Cardiac muscle cell (in vitro differentiated cells and primary cell): ENCODE results near the gene FITM1. TPM values are rescaled to one million over a fixed set of nuclear protein-coding genes. Genes with fewer than 3 reads are reported as not detected.

Experiments used
- DNase-seq, 2 donors: peaks; one replicate each; pipeline versions ENCODE4 v3.0.0 to v3.0.0-alpha.2; 2010 to 2017; ENCODE audit warnings: low read depth in 1 of 2, low spot score in 1 of 2
- H3K27ac ChIP-seq: fragments of 200-600 bp; sonication (generic); 2 replicates; pipeline ENCODE4 v1.5.1; 2016
- H3K27me3 ChIP-seq: fragments of 200-600 bp; sonication (generic); 2 replicates; pipeline ENCODE4 v1.6.0; 2016; ENCODE audit warnings: control low read depth
- H3K36me3 ChIP-seq: fragments of 200-600 bp; sonication (generic); 2 replicates; pipeline ENCODE4 v1.5.1; 2016; ENCODE audit warnings: control low read depth
- H3K4me1 ChIP-seq: fragments of 200-600 bp; sonication (generic); 2 replicates; pipeline ENCODE4 v1.8.1; 2017; ENCODE audit warnings: low read depth, mild to moderate bottlenecking, mixed run types
- H3K4me3 ChIP-seq: fragments of 200-600 bp; sonication (generic); 2 replicates; pipeline ENCODE4 v1.5.1; 2016; ENCODE audit warnings: mild to moderate bottlenecking
- H3K9me3 ChIP-seq: fragments of 200-600 bp; sonication (generic); 2 replicates; pipeline ENCODE4 v1.5.1; 2017; ENCODE audit warnings: low read depth, mild to moderate bottlenecking, control low read depth
- CTCF ChIP-seq: IDR thresholded peaks from 2 replicates; pipeline ENCODE4 v1.5.1; 2012; ENCODE audit warnings: low read depth, mild to moderate bottlenecking, low read length
- polyA plus RNA-seq: library from polyadenylated mRNA; unstranded; fragments of >200 nt; fragmentation: Nextera tagmentation; extraction: Ambion mirVana; gene quantifications from 2 replicates; pipeline ENCODE4 v1.2.1, GENCODE V29; 2016
- total RNA-seq: library from RNA; depleted of rRNA; stranded (reverse); fragments of >200 nt; gene quantifications from 2 replicates; pipeline ENCODE4 v1.2.3, GENCODE V29; 2016

The FITM1 gene
- total and polyA plus RNA-seq, 2 experiments from 2014 or later: 124 to 209 TPM

- H3K36me3 ChIP-seq: no peaks in the 10 kb centered on the region
- H3K9me3 ChIP-seq: no peaks in the 10 kb centered on the region
- H3K27me3 ChIP-seq: no peaks in the 10 kb centered on the region
- H3K27ac ChIP-seq: no peak overlapping the region
- peak overlapping the region; percentile 45 for H3K4me3 ChIP-seq
- peaks cover 7% of the 10 kb centered on the region for H3K4me1 ChIP-seq
- DNase-seq: peak in 1 of 2 donors; percentile 16
- no peak for TF ChIP-seq CTCF
Measured at GRCh38 chr14:24094841-24095270, 35.6 kb upstream of the FITM1 start.

- Histone ChIP-seq H3K4me1 (peaks cover 7% of the 10 kb centered on the region), H3K4me3 (peak overlapping the region; percentile 45), H3K36me3 (no peaks in the 10 kb centered on the region), H3K27me3 (no peaks in the 10 kb centered on the region), H3K27ac (no peak overlapping the region), H3K9me3 (no peaks in the 10 kb centered on the region)
- DNase-seq: peak; percentile 9 to 50
- TF ChIP-seq CTCF: no peak
Measured at GRCh38 chr14:24095271-24096068, 35.0 kb upstream of the FITM1 start.

- no peaks in the 10 kb centered on the region for H3K9me3 ChIP-seq
- no peaks in the 10 kb centered on the region for H3K27me3 ChIP-seq
- H3K4me3 ChIP-seq: no peak overlapping the region
- no peak overlapping the region for H3K27ac ChIP-seq
- DNase-seq: no peak
- H3K4me1 ChIP-seq: peaks cover 7% of the 10 kb centered on the region
- no peaks in the 10 kb centered on the region for H3K36me3 ChIP-seq
- no peak for TF ChIP-seq CTCF
Measured at GRCh38 chr14:24096545-24097181, 33.8 kb upstream of the FITM1 start.

- H3K36me3 ChIP-seq: no peaks in the 10 kb centered on the region
Measured at GRCh38 chr14:24098229-24098926, 32.1 kb upstream of the FITM1 start.

More at GRCh38 chr14:24098229-24098926, 32.1 kb upstream of the FITM1 start:
- Histone ChIP-seq H3K27me3 (no peaks in the 10 kb centered on the region), H3K27ac (no peak overlapping the region), H3K4me3 (no peak overlapping the region), H3K9me3 (no peaks in the 10 kb centered on the region), H3K4me1 (peaks cover 7% of the 10 kb centered on the region)
- no peak for DNase-seq
- TF ChIP-seq CTCF: no peak
